ENCODE results near the gene HS3ST3A1.

HS3ST3A1 gene

GRCh38 chr17:13601776-13602551, at the start of gene HS3ST3A1:
HS3ST3A1 (minus strand) TSS chr17:13601929; CDS start chr17:13601129, 800 bp downstream.
- peak within 1 kb of the TSS; percentile 72 for H3K4me3 ChIP-seq (ENCODE audit: low read depth, low read length)

DNA sequence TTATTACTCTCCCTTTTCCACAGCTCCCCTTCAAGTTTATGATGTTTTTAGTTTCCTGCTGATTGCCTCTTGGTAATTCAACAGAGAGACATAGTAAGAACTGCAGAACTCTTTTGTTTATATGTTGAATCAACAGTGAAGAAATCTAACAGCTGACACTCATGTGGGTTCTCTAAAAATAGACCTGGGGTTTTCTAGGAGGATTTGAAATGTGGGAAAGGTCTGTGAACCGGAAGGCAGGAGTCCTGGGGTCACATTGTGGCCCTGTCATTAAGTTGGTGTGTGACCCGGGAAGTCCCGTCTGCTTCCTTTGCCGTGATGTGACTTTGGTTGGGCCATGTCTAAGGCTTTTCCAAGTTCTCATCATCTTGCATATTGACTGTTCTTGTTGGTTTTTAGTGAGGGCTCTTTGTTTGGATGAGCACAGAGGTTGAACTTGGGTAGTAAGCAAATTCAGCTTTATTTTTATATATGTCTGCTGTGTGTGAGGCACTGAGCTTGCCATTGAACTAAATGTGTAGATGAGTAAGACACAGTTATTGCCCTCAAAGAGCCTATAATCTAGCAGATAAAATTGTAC, 48.5 kb upstream of the HS3ST3A1 start:
- H3K4me3 ChIP-seq (ENCODE audit: low read depth, low read length), result no peak overlapping the region

DNA sequence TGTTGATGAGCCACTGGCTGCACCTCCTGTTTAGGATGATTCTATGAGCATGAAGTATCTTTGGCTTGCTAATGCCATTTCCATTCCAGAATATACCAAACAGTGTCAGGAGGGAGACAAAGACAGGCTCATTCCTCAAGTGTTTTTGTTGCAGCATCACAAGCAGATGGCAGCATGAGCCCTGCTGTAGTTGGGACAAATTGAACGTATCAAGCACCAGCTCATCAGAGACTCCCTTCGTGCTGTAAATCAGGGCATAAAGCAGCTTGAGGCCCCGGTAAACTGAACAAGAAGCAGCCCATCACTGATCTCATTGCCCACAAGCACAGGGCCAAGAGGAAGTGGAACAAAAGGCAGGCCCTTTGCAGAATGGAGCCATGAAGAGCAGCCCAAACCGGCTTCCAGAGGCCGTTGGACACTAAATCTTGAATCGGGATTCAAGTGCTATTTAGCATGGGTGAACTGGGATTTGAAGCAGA, 45.9 kb upstream of the HS3ST3A1 start:
- no peak overlapping the region for H3K4me3 ChIP-seq (ENCODE audit: low read depth, low read length)

- H3K4me3 ChIP-seq (ENCODE audit: low read depth, low read length), result no peak overlapping the region
These were observed 45.3 kb upstream of the HS3ST3A1 start for GRCh38 chr17:13646969-13647542.

DNA sequence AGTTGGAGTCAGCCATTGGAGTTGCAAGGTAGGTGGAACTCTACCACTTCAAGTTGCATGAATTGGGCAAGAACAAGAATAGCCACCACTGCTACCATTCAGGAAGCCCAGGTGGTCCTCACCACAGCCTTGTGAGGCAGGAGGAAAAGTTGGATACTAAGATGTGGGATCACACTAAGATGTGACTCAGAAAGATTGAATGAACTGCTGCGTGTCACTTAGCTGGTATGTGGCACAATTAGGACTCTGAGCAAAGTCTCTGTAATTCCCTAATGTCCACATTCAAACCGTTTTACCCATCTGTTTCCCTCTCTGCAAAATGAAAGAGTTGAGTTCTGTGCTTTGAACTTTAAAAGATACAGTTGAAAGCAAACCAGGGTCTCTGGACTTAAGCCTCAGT, 44.7 kb upstream of the HS3ST3A1 start:
- no peak overlapping the region for H3K4me3 ChIP-seq (ENCODE audit: low read depth, low read length)

GRCh38 chr17:13643180-13643579, 41.5 kb upstream of the HS3ST3A1 start:
- H3K4me3 ChIP-seq (ENCODE audit: low read depth, low read length), result no peak overlapping the region

- H3K4me3 ChIP-seq (ENCODE audit: low read depth, low read length), result no peak overlapping the region
These were observed 40.5 kb upstream of the HS3ST3A1 start for GRCh38 chr17:13642188-13642587.

DNA sequence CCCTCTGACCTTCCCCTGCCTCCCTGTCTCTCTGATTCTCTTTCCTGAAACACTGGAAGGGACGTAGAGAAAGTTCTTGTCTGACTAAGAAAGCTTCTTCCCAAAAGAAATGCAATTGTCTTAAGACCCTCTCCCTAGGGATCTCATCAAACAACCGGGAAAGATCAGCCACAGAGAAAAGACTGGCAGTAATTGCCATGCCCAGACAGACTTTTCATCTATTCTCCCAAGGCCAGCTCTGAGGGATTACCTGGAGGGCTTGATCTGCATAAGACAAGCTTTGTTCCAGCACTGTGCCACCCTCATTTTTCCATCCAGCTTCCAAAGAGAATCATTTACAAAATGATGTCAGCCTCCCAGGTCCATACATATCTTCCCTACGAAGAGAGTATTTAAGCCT, 38.8 kb upstream of the HS3ST3A1 start:
- H3K4me3 ChIP-seq (ENCODE audit: low read depth, low read length), result no peak overlapping the region

GRCh38 chr17:13638855-13639458, 37.2 kb upstream of the HS3ST3A1 start:
- H3K4me3 ChIP-seq (ENCODE audit: low read depth, low read length), result no peak overlapping the region

- H3K4me3 ChIP-seq (ENCODE audit: low read depth, low read length), result no peak overlapping the region
These were observed 35.2 kb upstream of the HS3ST3A1 start for GRCh38 chr17:13636951-13637350.

GRCh38 chr17:13635951-13636350, 34.2 kb upstream of the HS3ST3A1 start:
- no peak overlapping the region for H3K4me3 ChIP-seq (ENCODE audit: low read depth, low read length)

DNA sequence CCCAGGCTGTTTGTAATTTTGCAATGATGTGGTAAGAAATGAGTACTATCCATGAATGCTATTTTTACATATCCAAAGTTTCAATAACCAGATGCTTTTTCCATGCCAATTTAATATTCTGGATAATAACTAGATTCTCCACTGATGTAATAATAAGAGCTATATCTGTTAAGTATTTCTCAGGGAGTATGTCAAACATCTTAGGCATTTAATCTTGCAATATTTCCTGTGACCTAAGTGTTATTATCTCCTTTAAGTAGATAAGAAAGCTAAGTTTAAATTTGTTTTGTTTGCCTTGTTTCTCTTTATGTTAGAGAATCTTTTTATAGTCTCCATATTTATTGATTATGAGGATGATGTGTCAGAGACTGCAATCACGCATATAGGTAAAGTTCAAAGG, 32.3 kb upstream of the HS3ST3A1 start:
- H3K4me3 ChIP-seq (ENCODE audit: low read depth, low read length), result no peak overlapping the region

DNA sequence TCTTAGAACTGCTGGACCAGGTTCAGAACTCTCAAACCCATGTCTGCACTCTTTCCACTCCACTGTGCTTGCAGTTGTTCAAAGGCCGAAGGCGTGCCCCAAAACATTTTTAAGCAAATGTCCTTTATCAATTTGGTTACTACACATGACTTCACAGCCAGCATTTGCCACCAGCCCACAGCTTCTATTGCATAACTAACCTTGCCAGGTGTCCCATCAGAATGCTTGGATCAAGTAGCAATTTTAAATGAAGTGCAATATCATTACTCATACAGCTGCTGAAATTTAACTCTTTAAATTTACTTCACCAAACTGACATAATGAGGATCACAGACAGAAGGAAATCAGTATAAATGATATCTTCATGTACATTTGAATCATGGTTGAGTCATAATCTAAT, 29.8 kb upstream of the HS3ST3A1 start:
- no peak overlapping the region for H3K4me3 ChIP-seq (ENCODE audit: low read depth, low read length)

DNA sequence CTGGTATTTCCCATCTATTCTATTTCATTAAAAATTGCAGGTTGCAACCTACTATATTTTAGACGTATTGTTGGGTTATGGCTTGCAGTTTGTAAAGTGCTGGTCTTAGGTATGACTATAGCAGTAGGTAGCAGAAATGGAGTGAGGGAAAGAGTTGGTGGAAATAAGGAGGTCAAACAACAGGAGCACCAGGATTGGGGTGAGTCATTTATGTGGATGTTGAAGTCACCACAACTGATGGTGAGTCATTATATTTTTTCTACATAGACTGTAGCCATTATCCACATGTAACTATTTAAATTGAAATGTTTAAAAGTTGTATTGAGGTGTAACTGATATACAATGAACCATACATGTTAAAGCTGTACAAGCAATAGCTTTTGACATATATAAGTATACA, 25.0 kb upstream of the HS3ST3A1 start:
- H3K4me3 ChIP-seq (ENCODE audit: low read depth, low read length), result no peak overlapping the region

DNA sequence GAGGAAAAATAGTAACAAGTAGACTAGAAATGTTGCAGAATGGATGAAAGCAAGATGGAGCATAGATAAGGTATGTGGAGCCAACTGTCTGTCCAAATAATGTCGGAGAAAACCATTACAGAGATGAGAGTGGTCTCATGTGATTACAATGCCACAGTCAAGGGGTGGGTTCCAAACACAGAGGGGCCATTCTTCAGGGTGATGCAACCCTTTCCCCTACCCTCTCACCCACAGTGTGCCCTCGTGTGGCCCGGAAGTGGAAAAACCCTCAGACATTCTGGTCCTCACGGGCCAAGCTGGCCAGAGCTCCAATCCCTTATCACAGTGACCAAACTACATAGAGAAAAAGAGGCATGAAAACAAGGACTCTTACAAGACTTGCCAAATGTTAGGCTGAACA, 17.7 kb upstream of the HS3ST3A1 start:
- H3K4me3 ChIP-seq (ENCODE audit: low read depth, low read length), result no peak overlapping the region

DNA sequence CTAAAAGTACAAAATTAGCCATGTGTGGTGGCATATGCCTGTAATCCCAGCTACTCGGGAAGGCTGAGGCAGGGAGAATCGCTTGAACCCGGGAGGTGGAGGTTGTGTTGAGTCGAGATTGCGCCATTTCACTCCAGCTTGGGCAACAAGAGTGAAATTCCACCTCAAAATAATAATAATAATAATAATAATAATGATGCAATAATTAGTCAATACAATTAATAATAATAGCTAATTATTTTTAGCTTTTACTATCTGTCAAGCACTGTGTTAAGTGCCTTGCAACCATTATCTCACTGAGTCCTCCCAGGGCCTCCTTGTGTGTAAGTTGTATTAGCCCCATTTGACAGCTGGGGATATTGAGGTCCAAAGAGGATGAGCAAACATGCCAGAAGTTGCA, 14.3 kb upstream of the HS3ST3A1 start:
- no peak overlapping the region for H3K4me3 ChIP-seq (ENCODE audit: low read depth, low read length)

DNA sequence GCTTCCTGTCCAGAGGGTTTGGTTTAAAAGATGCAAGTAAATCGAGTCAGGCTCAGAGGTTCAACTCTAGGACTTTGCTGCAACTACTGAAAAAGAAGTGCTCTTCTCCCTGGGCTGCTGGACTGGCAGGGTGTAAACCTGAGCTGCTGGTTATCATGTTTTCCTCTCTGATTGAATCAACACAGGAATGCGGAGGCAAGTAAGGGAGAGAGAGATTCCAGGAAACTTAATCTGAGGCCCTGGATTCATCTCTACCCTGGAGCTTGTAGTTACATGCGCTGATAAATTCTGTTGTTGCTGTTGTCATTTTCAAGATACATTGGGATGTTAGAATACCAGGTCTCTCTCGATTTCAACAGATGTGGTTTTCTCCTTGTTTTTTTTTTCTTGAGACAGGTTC, 8.2 kb upstream of the HS3ST3A1 start:
- no peak overlapping the region for H3K4me3 ChIP-seq (ENCODE audit: low read depth, low read length)

- peak overlapping the region; percentile 65 for H3K4me3 ChIP-seq (ENCODE audit: low read depth, low read length)
These were observed 380 bp downstream of the HS3ST3A1 start for GRCh38 chr17:13601322-13601775.

DNA sequence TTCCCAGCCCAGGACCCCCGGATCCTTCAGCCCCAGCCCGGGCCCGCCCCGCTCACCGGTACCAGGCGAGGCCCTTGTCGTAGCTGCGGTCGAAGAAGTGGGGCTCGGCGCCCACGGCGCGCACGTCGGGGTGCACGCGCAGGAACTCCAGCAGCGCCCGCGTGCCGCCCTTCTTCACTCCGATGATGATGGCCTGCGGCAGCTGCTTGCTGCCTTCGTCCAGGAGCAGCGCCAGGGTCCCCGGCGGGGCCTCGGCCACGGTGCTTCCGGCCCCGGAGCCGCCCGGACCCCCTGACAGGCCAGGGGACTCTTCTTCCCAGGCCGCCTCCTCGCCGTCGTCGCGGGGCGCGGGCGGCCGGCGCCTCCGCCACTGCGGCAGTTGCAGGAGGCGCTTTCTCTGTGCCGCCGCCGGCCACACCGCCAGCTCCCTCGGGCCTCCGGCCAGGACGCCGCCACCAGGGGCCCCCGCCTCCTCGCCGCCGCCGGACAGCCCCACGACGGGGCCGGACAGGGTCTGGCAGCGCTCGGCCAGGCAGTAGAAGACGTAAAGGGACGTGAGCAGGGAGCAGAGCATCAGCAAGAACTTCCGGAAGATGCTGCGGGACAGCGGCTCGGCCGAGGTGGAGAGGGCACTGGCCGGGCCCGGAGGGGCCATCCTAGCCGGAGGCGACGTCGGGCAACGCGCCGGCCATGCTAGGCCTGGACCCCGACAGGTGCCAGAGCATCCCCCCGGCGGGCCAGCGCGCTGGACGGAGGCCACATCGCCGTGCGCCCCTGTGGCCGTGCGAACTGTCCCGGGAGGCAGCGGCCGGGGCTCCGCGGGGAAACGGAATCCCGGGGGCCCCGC, 1.0 kb downstream of the HS3ST3A1 start:
- peak overlapping the region; percentile 65 for H3K4me3 ChIP-seq (ENCODE audit: low read depth, low read length)

DNA sequence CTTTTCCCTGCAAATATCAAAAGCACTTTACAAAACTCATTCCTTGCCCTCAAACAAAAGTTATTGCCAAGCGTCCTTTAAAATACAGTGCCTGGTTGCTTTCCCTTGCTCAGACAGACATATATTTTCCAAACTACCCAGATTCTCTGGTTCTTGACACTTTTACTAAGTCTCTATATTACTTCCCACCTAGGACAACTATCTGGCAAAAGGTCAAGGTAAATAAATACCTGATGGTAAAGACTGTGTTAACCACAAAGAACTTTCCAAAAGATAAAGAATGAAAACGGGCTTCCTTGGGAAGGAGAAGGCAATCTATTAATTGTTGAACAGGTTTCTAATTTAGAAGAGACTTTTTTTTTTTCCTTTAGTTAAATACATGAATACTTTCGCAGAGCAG, 1.9 kb downstream of the HS3ST3A1 start:
- H3K4me3 ChIP-seq (ENCODE audit: low read depth, low read length), result peak overlapping the region; percentile 65

- no peak overlapping the region for H3K4me3 ChIP-seq (ENCODE audit: low read depth, low read length)
These were observed 2.6 kb downstream of the HS3ST3A1 start for GRCh38 chr17:13599168-13599577.
